ENCODE results near the gene CREBBP. TPM values are rescaled to one million over a fixed set of nuclear protein-coding genes. Genes with fewer than 3 reads are reported as not detected.
A peak's percentile ranks its signal among the peaks of the same experiment; 100 is the strongest.

CREBBP gene
- total and polyA plus RNA-seq, 7 donors: 7.1 to 54.9 (median 44.1) TPM

DNA sequence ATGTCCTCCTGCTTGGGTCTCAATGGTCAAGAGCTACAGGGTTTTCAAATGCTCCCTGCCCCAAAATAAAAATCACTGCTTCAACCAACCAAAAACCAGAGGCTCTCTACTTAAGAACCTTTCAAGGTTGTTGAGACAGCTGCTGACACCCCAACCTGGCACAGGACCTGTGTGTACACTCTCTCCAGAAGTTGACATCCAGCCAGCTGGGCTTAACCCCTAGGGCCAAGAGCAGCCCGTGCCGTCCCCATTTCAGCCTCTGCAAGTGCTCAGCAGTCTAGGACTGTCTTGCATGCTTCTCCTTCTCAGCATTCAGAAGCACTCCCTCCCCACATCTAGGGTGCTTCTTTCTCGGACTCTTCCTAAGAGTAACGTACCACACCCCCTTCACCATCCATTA lies 104.2 kb downstream of the CREBBP start:
- TF ChIP-seq CTCF (IDR thresholded peaks at IDR 0.05): no peak
- Histone ChIP-seq H3K36me3 (ENCODE audit: insufficient read depth in 1 of 2, low read depth in 1 of 2) (peaks cover 5 to 93% of the 10 kb centered on the region in 2 donors), H3K27ac (no peak overlapping the region), H3K4me3 (no peak overlapping the region), H3K9me3 (no peaks in the 10 kb centered on the region), H3K4me1 (peaks cover 25% of the 10 kb centered on the region), H3K27me3 (ENCODE audit: insufficient read depth in 3 of 3, low read length in 2 of 3) (no peaks in the 10 kb centered on the region)
- intact Hi-C loops (cut with DNase I): no loop called here
- WGBS, 3 donors: 29 to 46% (median 34%) methylated on average over 4 of the region's 4 CpGs
- ATAC-seq (peak in 3 of 4 donors; percentile 59 to 78 (median 72)), DNase-seq (peak in 1 of 2 donors; percentile 77)

GRCh38 chr16:3774819-3775218 lies 105.7 kb downstream of the CREBBP start:
- peaks cover 25% of the 10 kb centered on the region for H3K4me1 ChIP-seq
- H3K27ac ChIP-seq: peak overlapping the region; percentile 46
- no peak for DNase-seq
- no peak overlapping the region for H3K4me3 ChIP-seq
- intact Hi-C loops (cut with DNase I): loop anchor here (5.0 kb wide), 2 partner anchors 87 to 97 kb away; no protein-coding TSS in a partner anchor
- 44 to 64% (median 50%) methylated on average over 6 of the region's 6 CpGs for WGBS, 3 donors
- no peaks in the 10 kb centered on the region for H3K27me3 ChIP-seq (ENCODE audit: insufficient read depth in 3 of 3, low read length in 2 of 3)
- H3K9me3 ChIP-seq: no peaks in the 10 kb centered on the region
- peak in 2 of 4 donors; percentile 58 to 62 for ATAC-seq
- H3K36me3 ChIP-seq (ENCODE audit: insufficient read depth in 1 of 2, low read depth in 1 of 2): peaks cover 5 to 95% of the 10 kb centered on the region in 2 donors
- TF ChIP-seq CTCF (IDR thresholded peaks at IDR 0.05): no peak

GRCh38 chr16:3774156-3774767 lies 106.3 kb downstream of the CREBBP start:
- H3K27me3 ChIP-seq (ENCODE audit: insufficient read depth in 3 of 3, low read length in 2 of 3): no peaks in the 10 kb centered on the region
- intact Hi-C loops (cut with DNase I): loop anchor here (5.0 kb wide), 2 partner anchors 88 to 98 kb away; no protein-coding TSS in a partner anchor
- no peaks in the 10 kb centered on the region for H3K9me3 ChIP-seq
- peak overlapping the region; percentile 46 for H3K27ac ChIP-seq
- no peak overlapping the region for H3K4me3 ChIP-seq
- peaks cover 5 to 95% of the 10 kb centered on the region in 2 donors for H3K36me3 ChIP-seq (ENCODE audit: insufficient read depth in 1 of 2, low read depth in 1 of 2)
- H3K4me1 ChIP-seq: peaks cover 25% of the 10 kb centered on the region
- DNase-seq (no peak), ATAC-seq (peak; percentile 44 to 67 (median 58))
- WGBS, 3 donors: 16 to 28% (median 19%) methylated on average over 6 of the region's 6 CpGs
- TF ChIP-seq CTCF (IDR thresholded peaks at IDR 0.05): no peak

DNA sequence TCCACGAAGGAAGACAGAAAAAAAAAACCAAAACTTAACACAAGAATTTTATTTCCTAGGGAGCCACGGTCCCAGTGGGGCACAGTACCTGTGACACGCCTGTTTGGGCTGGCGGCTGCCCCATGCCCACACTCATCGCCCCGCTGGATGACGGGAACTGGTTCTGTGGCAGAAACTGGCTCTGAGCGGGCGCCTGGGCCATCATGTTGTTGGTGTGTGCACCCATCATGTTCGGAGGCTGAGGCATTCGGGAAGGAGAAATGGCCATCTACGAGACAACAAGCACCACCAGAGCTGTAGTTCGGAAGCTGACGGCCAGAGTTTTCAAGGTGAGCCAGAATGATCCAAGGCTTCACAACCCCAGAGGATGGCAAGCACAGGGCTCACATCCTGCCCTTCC lies 106.8 kb downstream of the CREBBP start:
- Histone ChIP-seq H3K27me3 (ENCODE audit: insufficient read depth in 3 of 3, low read length in 2 of 3) (no peaks in the 10 kb centered on the region), H3K4me1 (peaks cover 25% of the 10 kb centered on the region), H3K27ac (peak overlapping the region; percentile 46), H3K4me3 (no peak overlapping the region), H3K36me3 (ENCODE audit: insufficient read depth in 1 of 2, low read depth in 1 of 2) (peaks cover 4 to 95% of the 10 kb centered on the region in 2 donors), H3K9me3 (no peaks in the 10 kb centered on the region)
- no peak for DNase-seq
- TF ChIP-seq CTCF (IDR thresholded peaks at IDR 0.05): no peak
- ATAC-seq: no peak
- intact Hi-C loops (cut with DNase I): loop anchor here (5.0 kb wide), 2 partner anchors 89 to 99 kb away; no protein-coding TSS in a partner anchor
- WGBS, 3 donors: 87 to 92% (median 89%) methylated on average over 14 of the region's 14 CpGs

Measured in psoas muscle (tissue), 8 donors.